Fibroblast of villous mesenchyme (primary cell): Measurements from ENCODE around the gene ATF2. TPM values are rescaled to one million over a fixed set of nuclear protein-coding genes. Genes with fewer than 3 reads are reported as not detected.

ENCODE experiments used
- DNase-seq: peaks from one replicate; pipeline ENCODE4 v3.0.0-alpha.2; 2010; ENCODE audit warnings: low read depth
- H3K4me3 ChIP-seq: 2 replicates; pipeline ENCODE4 v1.5.1; 2011; ENCODE audit warnings: low read depth, mild to moderate bottlenecking, low read length
- CTCF ChIP-seq: IDR thresholded peaks from 2 replicates; pipeline ENCODE4 v1.5.1; 2012; ENCODE audit warnings: low read depth, mild to moderate bottlenecking, low read length; ENCODE audit not compliant: insufficient read depth
- total RNA-seq: library from RNA; depleted of rRNA; stranded (reverse); fragments of >200 nt; gene quantifications from 2 replicates; pipeline ENCODE4 v1.2.3, GENCODE V29; 2012

ATF2 gene
- total RNA-seq, result 62.5 and 92.4 TPM in 2 replicates

GRCh38 chr2:175167792-175168563 is at the start of gene ATF2:
ATF2 (minus strand) TSS chr2:175168203; CDS start chr2:175136443, 31,760 bp downstream.
- TF ChIP-seq CTCF, result no peak
- H3K4me3 ChIP-seq, result peak within 1 kb of the TSS; percentile 100
- DNase-seq, result peak; percentile 100

GRCh38 chr2:175207741-175208438 is 39.9 kb upstream of the ATF2 start:
- TF ChIP-seq CTCF, result no peak
- DNase-seq, result no peak
- H3K4me3 ChIP-seq, result no peak overlapping the region

GRCh38 chr2:175206866-175207265 is 38.9 kb upstream of the ATF2 start:
- H3K4me3 ChIP-seq, result no peak overlapping the region
- no peak for DNase-seq
- TF ChIP-seq CTCF, result no peak

- DNase-seq, result no peak
- H3K4me3 ChIP-seq, result no peak overlapping the region
- TF ChIP-seq CTCF, result no peak
These were observed 37.5 kb upstream of the ATF2 start for GRCh38 chr2:175205523-175205922.

GRCh38 chr2:175203621-175204496 is 35.9 kb upstream of the ATF2 start:
- peak; percentile 54 for DNase-seq
- TF ChIP-seq CTCF, result peak; percentile 71
- no peak overlapping the region for H3K4me3 ChIP-seq

- no peak overlapping the region for H3K4me3 ChIP-seq
- no peak for DNase-seq
- no peak for TF ChIP-seq CTCF
These were observed 27.0 kb upstream of the ATF2 start for GRCh38 chr2:175195012-175195411.
